OCI-LY1 (cell line): ENCODE results near the gene CMC2.

ENCODE experiments used
- H2AFZ ChIP-seq: fragments of 200-600 bp; sonication (generic), shearing (Covaris generic); 2 replicates; pipeline ENCODE4 v1.6.0; 2014; ENCODE audit warnings: antibody characterized with exemption, mild to moderate bottlenecking, low read length
- H3F3A ChIP-seq: fragments of 200-600 bp; sonication (generic), shearing (Covaris generic); 2 replicates; pipeline ENCODE4 v1.6.0; 2014; ENCODE audit warnings: mild to moderate bottlenecking, antibody characterized with exemption, low read length, moderate library complexity; ENCODE audit not compliant: insufficient read depth
- H3K27ac ChIP-seq: fragments of 200-600 bp; sonication (generic); 2 replicates; pipeline ENCODE4 v1.5.1; 2014; ENCODE audit warnings: low read length, mixed run types, mild to moderate bottlenecking, low read depth; ENCODE audit not compliant: poor library complexity, severe bottlenecking
- H3K27me3 ChIP-seq: fragments of 200-600 bp; sonication (generic); 2 replicates; pipeline ENCODE4 v1.6.0; 2014; ENCODE audit warnings: antibody characterized with exemption, mild to moderate bottlenecking, low read length, moderate library complexity; ENCODE audit not compliant: insufficient read depth
- H3K36me3 ChIP-seq: fragments of 200-600 bp; sonication (generic); 2 replicates; pipeline ENCODE4 v1.6.1; 2014; ENCODE audit warnings: mild to moderate bottlenecking, antibody characterized with exemption, low read length, moderate library complexity, mixed read lengths; ENCODE audit not compliant: insufficient read depth
- H3K4me1 ChIP-seq: fragments of 200-600 bp; sonication (generic); 2 replicates; pipeline ENCODE4 v1.5.1; 2014; ENCODE audit warnings: mild to moderate bottlenecking, low read length, moderate library complexity; ENCODE audit not compliant: insufficient read depth, severe bottlenecking
- H3K4me2 ChIP-seq: fragments of 200-600 bp; sonication (generic), shearing (Covaris generic); 2 replicates; pipeline ENCODE4 v1.6.1; 2014; ENCODE audit warnings: low read length
- H3K4me3 ChIP-seq: fragments of 200-600 bp; sonication (generic); 2 replicates; pipeline ENCODE4 v1.5.1; 2014; ENCODE audit warnings: low read length, low read depth, mild to moderate bottlenecking, mixed read lengths; ENCODE audit not compliant: poor library complexity, severe bottlenecking
- H3K79me2 ChIP-seq: fragments of 200-600 bp; shearing (Covaris generic); 2 replicates; pipeline ENCODE4 v1.6.1; 2016; ENCODE audit warnings: mixed run types, low read length, mixed read lengths; ENCODE audit not compliant: insufficient read depth
- H3K9ac ChIP-seq: fragments of 200-600 bp; sonication (generic), shearing (Covaris generic); 2 replicates; pipeline ENCODE4 v1.6.1; 2014; ENCODE audit warnings: mild to moderate bottlenecking, low read length, mixed read lengths
- H3K9me2 ChIP-seq: fragments of 200-600 bp; sonication (generic), shearing (Covaris generic); 2 replicates; pipeline ENCODE4 v1.6.1; 2014; ENCODE audit warnings: low read depth, mild to moderate bottlenecking, low read length, mixed read lengths
- H3K9me3 ChIP-seq: fragments of 200-600 bp; shearing (Covaris generic); 2 replicates; pipeline ENCODE4 v1.6.1; 2014; ENCODE audit warnings: low read length, mixed read lengths
- H4K20me1 ChIP-seq: fragments of 200-600 bp; sonication (generic), shearing (Covaris generic); 2 replicates; pipeline ENCODE4 v1.6.0; 2016; ENCODE audit warnings: mild to moderate bottlenecking, low read length; ENCODE audit not compliant: insufficient read depth
- CTCF ChIP-seq: fragments of 200-600 bp; sonication (generic), shearing (Covaris generic); IDR thresholded peaks from 2 replicates; pipeline ENCODE4 v1.5.1; 2017; ENCODE audit warnings: mild to moderate bottlenecking, antibody characterized with exemption, low read length, moderate library complexity, mixed read lengths
- EZH2 ChIP-seq: fragments of 200-600 bp; sonication (generic), shearing (Covaris generic); IDR thresholded peaks from 2 replicates; pipeline ENCODE4 v1.8.0; 2017; ENCODE audit warnings: borderline replicate concordance, mixed run types, mild to moderate bottlenecking, antibody characterized with exemption, low read length, moderate library complexity, mixed read lengths

Gene CMC2

DNA sequence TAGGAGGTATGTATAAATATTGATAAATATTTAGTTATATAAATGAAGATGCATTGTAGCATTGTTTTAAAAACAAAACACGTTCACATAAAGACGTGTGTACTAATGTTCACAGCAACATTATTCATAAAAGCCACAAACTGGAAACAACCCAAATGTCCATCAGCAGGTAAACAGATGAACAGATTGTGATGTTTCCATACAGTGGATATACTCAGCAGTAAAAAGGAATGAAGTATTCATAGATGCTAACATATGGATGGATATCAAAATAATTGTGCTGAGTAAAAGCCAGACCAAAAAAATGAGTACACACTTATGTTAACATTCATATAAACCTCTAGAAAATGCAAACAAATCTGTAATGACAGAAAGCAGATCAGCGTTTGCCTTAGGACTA, 6.3 kb upstream of the CMC2 start:
- no peaks in the 10 kb centered on the region for H3K27me3 ChIP-seq
- no peaks in the 10 kb centered on the region for H3K9me3 ChIP-seq
- H3K36me3 ChIP-seq: peaks cover 73% of the 10 kb centered on the region
- H4K20me1 ChIP-seq: no peaks in the 10 kb centered on the region
- H3K79me2 ChIP-seq: peaks cover 17% of the 10 kb centered on the region
- no peak overlapping the region for H2AFZ ChIP-seq
- H3F3A ChIP-seq: no peaks in the 10 kb centered on the region
- H3K27ac ChIP-seq: no peak overlapping the region
- no peak overlapping the region for H3K9ac ChIP-seq
- no peak overlapping the region for H3K4me3 ChIP-seq
- H3K9me2 ChIP-seq: no peaks in the 10 kb centered on the region
- no peak overlapping the region for H3K4me2 ChIP-seq
- TF ChIP-seq EZH2 (no peak), CTCF (no peak)
- peaks cover 9% of the 10 kb centered on the region for H3K4me1 ChIP-seq

GRCh38 chr16:81008505-81008789, 1.8 kb upstream of the CMC2 start:
- Histone ChIP-seq H3F3A (no peaks in the 10 kb centered on the region), H3K9ac (peak overlapping the region; percentile 72), H3K27ac (peak overlapping the region; percentile 87), H3K4me2 (peak overlapping the region; percentile 97), H3K9me2 (no peaks in the 10 kb centered on the region), H3K4me3 (peak overlapping the region; percentile 69), H3K9me3 (no peaks in the 10 kb centered on the region), H3K36me3 (peaks cover 29% of the 10 kb centered on the region), H3K27me3 (no peaks in the 10 kb centered on the region), H2AFZ (no peak overlapping the region), H4K20me1 (no peaks in the 10 kb centered on the region), H3K4me1 (peaks cover 30% of the 10 kb centered on the region), H3K79me2 (peaks cover 33% of the 10 kb centered on the region)
- TF ChIP-seq EZH2: no peak
- TF ChIP-seq CTCF: no peak

DNA sequence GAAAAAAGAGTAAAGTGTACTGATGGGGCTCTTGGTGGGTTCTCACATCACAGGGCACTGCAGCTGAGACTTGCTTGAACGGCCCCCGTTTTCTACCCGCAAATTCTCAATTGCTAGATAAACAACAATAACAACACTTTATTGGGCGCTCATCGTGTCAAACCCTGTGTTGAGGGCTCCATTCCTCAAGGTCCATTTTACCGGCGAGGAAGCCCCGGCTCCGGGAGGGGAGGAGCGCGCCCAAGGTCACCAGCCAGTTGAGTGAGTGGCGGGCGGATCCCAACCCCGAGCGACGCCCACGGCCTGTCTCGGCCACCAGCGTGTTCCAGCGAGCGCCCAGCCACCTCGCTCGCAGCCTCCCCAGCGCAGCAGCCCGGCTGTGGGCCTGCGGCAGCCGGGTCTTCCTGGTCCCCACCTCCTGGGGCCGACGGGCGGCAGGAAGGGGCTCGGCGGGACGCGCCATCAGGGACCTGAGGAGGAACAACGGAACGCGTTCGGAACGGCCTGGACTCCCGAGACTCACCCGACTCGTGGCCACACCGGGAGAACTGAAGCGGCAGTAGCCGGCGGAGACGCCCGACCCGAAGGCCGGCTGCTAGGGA, 373 bp downstream of the CMC2 start:
- no peaks in the 10 kb centered on the region for H4K20me1 ChIP-seq
- no peaks in the 10 kb centered on the region for H3F3A ChIP-seq

More for the DNA sequence above, 373 bp downstream of the CMC2 start:
- Histone ChIP-seq H3K9ac (peak overlapping the region; percentile 72), H3K9me2 (no peaks in the 10 kb centered on the region), H3K36me3 (peaks cover 9% of the 10 kb centered on the region; the same call in 1 of the 2 replicates), H3K27me3 (no peaks in the 10 kb centered on the region), H3K79me2 (peaks cover 53% of the 10 kb centered on the region), H3K4me3 (peak overlapping the region; percentile 69), H3K4me1 (peaks cover 30% of the 10 kb centered on the region), H3K27ac (peak overlapping the region; percentile 87), H3K4me2 (peak overlapping the region; percentile 97), H2AFZ (no peak overlapping the region), H3K9me3 (no peaks in the 10 kb centered on the region)
- TF ChIP-seq CTCF (no peak), EZH2 (no peak)
